Measurements from ENCODE around the gene FAM217A.
"Not testable (repeated sequence)": the region's sequence is repeated elsewhere in the genome, so short reads cannot be mapped to it uniquely, and the experiment has no call there.

FAM217A gene

GRCh38 chr6:4078691-4079471, at the start of gene FAM217A:
TSS of gene FAM217A (minus strand) at chr6:4079137. CDS start at chr6:4077414, 1,723 bp downstream.
- DNase-seq = no peak

- no peak for DNase-seq
These were observed 49.1 kb upstream of the FAM217A start for GRCh38 chr6:4128072-4128471.

- no peak for DNase-seq
These were observed 47.3 kb upstream of the FAM217A start for GRCh38 chr6:4125933-4126864.

GRCh38 chr6:4125500-4125899, 46.6 kb upstream of the FAM217A start:
- no peak for DNase-seq

GRCh38 chr6:4124351-4124750, 45.4 kb upstream of the FAM217A start:
- DNase-seq = no peak

- DNase-seq = no peak
These were observed 36.8 kb upstream of the FAM217A start for GRCh38 chr6:4115741-4116140.

GRCh38 chr6:4114123-4114522, 35.2 kb upstream of the FAM217A start:
- DNase-seq = no peak

GRCh38 chr6:4113649-4114048, 34.7 kb upstream of the FAM217A start:
- no peak for DNase-seq

- DNase-seq = no peak
These were observed 33.4 kb upstream of the FAM217A start for GRCh38 chr6:4112366-4112765.

- not testable (repeated sequence) for DNase-seq
These were observed 30.5 kb upstream of the FAM217A start for GRCh38 chr6:4109363-4109815.

- DNase-seq = no peak
These were observed 29.7 kb upstream of the FAM217A start for GRCh38 chr6:4108561-4109093.

- no peak for DNase-seq
These were observed 28.9 kb upstream of the FAM217A start for GRCh38 chr6:4107873-4108272.

GRCh38 chr6:4105980-4106536, 27.1 kb upstream of the FAM217A start:
- DNase-seq = no peak

- DNase-seq = no peak
These were observed 25.0 kb upstream of the FAM217A start for GRCh38 chr6:4103929-4104328.

GRCh38 chr6:4102687-4103244, 23.8 kb upstream of the FAM217A start:
- DNase-seq = no peak

GRCh38 chr6:4101298-4101697, 22.4 kb upstream of the FAM217A start:
- no peak for DNase-seq

- DNase-seq = no peak
These were observed 21.7 kb upstream of the FAM217A start for GRCh38 chr6:4100655-4101054.

- no peak for DNase-seq
These were observed 14.4 kb upstream of the FAM217A start for GRCh38 chr6:4093288-4093687.

- DNase-seq = no peak
These were observed 13.0 kb upstream of the FAM217A start for GRCh38 chr6:4091941-4092340.

GRCh38 chr6:4090043-4090442, 11.1 kb upstream of the FAM217A start:
- not testable (repeated sequence) for DNase-seq

GRCh38 chr6:4088704-4089103, 9.8 kb upstream of the FAM217A start:
- no peak for DNase-seq

- no peak for DNase-seq
These were observed 6.4 kb upstream of the FAM217A start for GRCh38 chr6:4085332-4085700.
